B cell (primary cell): Measurements from ENCODE around the gene TTPAL. TPM values are rescaled to one million over a fixed set of nuclear protein-coding genes. Genes with fewer than 3 reads are reported as not detected.

Experiments
- ATAC-seq: fragments of 200-7000 bp; cut with Tn5 transposase; one replicate; pipeline ENCODE4 v1.10.0; 2021; ENCODE audit warnings: low read depth, mild to moderate bottlenecking, moderate number of reproducible peaks, moderate library complexity
- CTCF ChIA-PET: fragments of 350-600 bp; sonication (Branson Sonifier 250); formaldehyde crosslinking; loops from one replicate; lab custom pipeline; 2021; ENCODE audit warnings: antibody characterized with exemption, inconsistent platforms; lab: Charles Lee
- POLR2A ChIA-PET: fragments of 350-600 bp; sonication (Branson Sonifier 250); formaldehyde crosslinking; loops from one replicate; lab custom pipeline; 2021; ENCODE audit warnings: antibody characterized with exemption; lab: Charles Lee
- DNase-seq: peaks from one replicate; pipeline ENCODE4 v3.0.0; 2013
- H2AFZ ChIP-seq: 2 replicates; pipeline ENCODE4 v1.6.1; 2012; ENCODE audit warnings: mild to moderate bottlenecking, low read depth, low read length; ENCODE audit not compliant: insufficient read depth, poor library complexity, severe bottlenecking
- H3K27ac ChIP-seq, 2 donors: 1 replicate in 1 of 2; 2 replicates in 1 of 2; pipeline ENCODE4 v1.5.1; 2012 to 2013; ENCODE audit warnings: low read length in 2 of 2, mild to moderate bottlenecking in 2 of 2, moderate library complexity in 1 of 2
- H3K27me3 ChIP-seq, 4 experiments: fragments of 200-600 bp in 1 of 4; sonication (generic) in 1 of 4; replicated peaks in 1 of 4; 1 replicate in 2 of 4; 2 replicates in 2 of 4; pipeline versions ENCODE4 v1.6.1 to v1.7.0; 2013 to 2016; ENCODE audit warnings: low read length in 3 of 4, mild to moderate bottlenecking in 2 of 4, mixed read lengths in 1 of 4, moderate library complexity in 1 of 4; ENCODE audit not compliant: insufficient read depth in 4 of 4, control insufficient read depth in 3 of 4; ENCODE audit errors: control extremely low read depth in 1 of 4
- H3K36me3 ChIP-seq, 2 experiments: replicated peaks in 1 of 2; 1 replicate in 1 of 2; 2 replicates in 1 of 2; pipeline versions ENCODE4 v1.6.1 to v1.7.1; 2013; ENCODE audit warnings: low read length in 1 of 2; ENCODE audit not compliant: insufficient read depth in 2 of 2, control insufficient read depth in 1 of 2; ENCODE audit errors: control extremely low read depth in 1 of 2, extremely low read depth in 1 of 2
- H3K4me1 ChIP-seq, 2 donors: fragments of 200-600 bp in 1 of 2; sonication (generic) in 1 of 2; 1 replicate in 1 of 2; 2 replicates in 1 of 2; pipeline versions ENCODE4 v1.5.1 to v1.6.1; 2013 to 2017; ENCODE audit warnings: low read length in 2 of 2; ENCODE audit not compliant: control insufficient read depth in 2 of 2, insufficient read depth in 2 of 2
- H3K4me2 ChIP-seq: replicated peaks from 2 replicates; pipeline ENCODE3; 2012; ENCODE audit warnings: mild to moderate bottlenecking, low read depth, low read length; ENCODE audit not compliant: poor library complexity, severe bottlenecking
- H3K4me3 ChIP-seq, 5 experiments: fragments of 200-600 bp in 1 of 5; sonication (generic) in 1 of 5; 1 replicate in 3 of 5; 2 replicates in 2 of 5; pipeline versions ENCODE4 v1.5.1 to v1.7.0; 2011 to 2016; ENCODE audit warnings: low read length in 4 of 5, mild to moderate bottlenecking in 4 of 5, low read depth in 2 of 5, control low read depth in 1 of 5, moderate library complexity in 1 of 5; ENCODE audit not compliant: insufficient read depth in 1 of 5; ENCODE audit errors: control extremely low read depth in 1 of 5, extremely low read depth in 1 of 5
- H3K79me2 ChIP-seq: fragments of 200-600 bp; sonication (generic); one replicate; pipeline ENCODE4 v1.6.0; 2016; ENCODE audit warnings: low read length; ENCODE audit not compliant: control insufficient read depth, insufficient read depth
- H3K9ac ChIP-seq: fragments of 200-600 bp; sonication (generic); 2 replicates; pipeline ENCODE4 v1.6.1; 2017; ENCODE audit warnings: mild to moderate bottlenecking, low read length, moderate library complexity
- H3K9me3 ChIP-seq, 3 donors: one replicate each; pipeline versions ENCODE4 v1.6.1 to v1.7.1; 2013; ENCODE audit warnings: low read length in 2 of 3; ENCODE audit not compliant: control insufficient read depth in 2 of 3, insufficient read depth in 1 of 3; ENCODE audit errors: control extremely low read depth in 1 of 3
- H4K20me1 ChIP-seq: 2 replicates; pipeline ENCODE4 v1.6.0; 2012; ENCODE audit warnings: mild to moderate bottlenecking, low read length; ENCODE audit not compliant: insufficient read depth, control insufficient read depth, poor library complexity, severe bottlenecking
- H3K27ac Mint-ChIP-seq: one replicate; pipeline ENCODE4 v1.8.0; 2021; ENCODE audit warnings: mixed read lengths
- H3K27me3 Mint-ChIP-seq: one replicate; pipeline ENCODE4 v1.8.0; 2021; ENCODE audit warnings: mixed read lengths
- H3K4me1 Mint-ChIP-seq: one replicate; pipeline ENCODE4 v1.8.0; 2021; ENCODE audit warnings: mixed read lengths
- H3K4me3 Mint-ChIP-seq: one replicate; pipeline ENCODE4 v1.8.0; 2021; ENCODE audit warnings: mixed read lengths
- H3K9me3 Mint-ChIP-seq: one replicate; pipeline ENCODE4 v1.8.0; 2022; ENCODE audit warnings: mixed read lengths; ENCODE audit not compliant: insufficient read depth
- EZH2 ChIP-seq: IDR thresholded peaks from 2 replicates; pipeline ENCODE4 v1.6.1; 2012; ENCODE audit warnings: borderline replicate concordance, low read depth, mild to moderate bottlenecking, moderate library complexity, low read length; ENCODE audit not compliant: insufficient read depth, poor library complexity, severe bottlenecking
- whole genome bisulfite sequencing: methylation state at CpG from one replicate; pipeline ENCODE4 v1.1.5; 2013; ENCODE audit warnings: missing lambda C conversion rate; ENCODE audit not compliant: insufficient coverage; 5-methylcytosine and 5-hydroxymethylcytosine counted together
- intact Hi-C: fragments of 100-400 bp; cut with micrococcal nuclease; formaldehyde crosslinking; loops from one replicate; pipeline ENCODE4 v1.10.0; 2022
- polyA plus RNA-seq: library from polyadenylated mRNA; depleted of rRNA; stranded (reverse); fragments of >200 nt; gene quantifications from 2 replicates; pipeline ENCODE4 v1.2.3, GENCODE V29; 2012
- total RNA-seq, 2 donors: library from RNA; stranded (reverse); fragments of 120-200 nt in 1 of 2; gene quantifications; 1 replicate in 1 of 2; 2 replicates in 1 of 2; pipeline versions ENCODE4 v1.2.3 to v1.2.4, GENCODE V29; 2013 to 2022
- TF ChIP-seq, protein P1 (sequence below): fragments of 200-600 bp; IDR thresholded peaks from one replicate; pipeline ENCODE4 v1.8.0; 2022; ENCODE audit warnings: antibody characterized with exemption, mild to moderate bottlenecking

The TTPAL gene
- total and polyA plus RNA-seq, 2 donors (not counting 1 experiment from before 2014, with no cell fraction given), result 4.0 to 26.8 TPM

DNA sequence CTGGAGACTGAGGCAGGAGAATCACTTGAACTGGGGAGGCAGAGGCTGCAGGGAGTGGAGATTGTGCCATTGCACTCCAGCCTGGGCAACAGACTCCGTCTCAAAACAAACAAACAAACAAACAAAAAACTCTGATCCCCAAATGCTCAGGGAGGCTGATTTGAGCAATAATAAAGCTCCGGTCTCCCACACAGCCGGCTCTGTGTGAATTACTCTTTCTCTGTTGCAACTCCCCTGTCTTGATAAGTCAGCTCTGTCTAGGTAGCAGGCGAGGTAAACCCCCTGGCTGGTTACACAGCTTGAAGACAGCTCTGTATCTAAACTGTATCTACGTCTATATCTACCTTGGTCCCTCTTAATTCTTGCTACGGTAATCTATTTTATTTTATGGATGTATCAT, 52.6 kb downstream of the TTPAL start:
- Histone ChIP-seq H3K27me3 (no peaks in the 10 kb centered on the region), H3K9ac (no peak overlapping the region), H3K9me3 (no peaks in the 10 kb centered on the region), H3K79me2 (peaks cover 19% of the 10 kb centered on the region), H2AFZ (no peak overlapping the region), H3K4me2 (no peak overlapping the region), H4K20me1 (no peaks in the 10 kb centered on the region), H3K27ac (no peak overlapping the region), H3K4me1 (peaks cover 11 to 16% of the 10 kb centered on the region in 2 donors), H3K36me3 (no peaks in the 10 kb centered on the region), H3K4me3 (no peak overlapping the region)
- TF ChIP-seq, protein P1, sequence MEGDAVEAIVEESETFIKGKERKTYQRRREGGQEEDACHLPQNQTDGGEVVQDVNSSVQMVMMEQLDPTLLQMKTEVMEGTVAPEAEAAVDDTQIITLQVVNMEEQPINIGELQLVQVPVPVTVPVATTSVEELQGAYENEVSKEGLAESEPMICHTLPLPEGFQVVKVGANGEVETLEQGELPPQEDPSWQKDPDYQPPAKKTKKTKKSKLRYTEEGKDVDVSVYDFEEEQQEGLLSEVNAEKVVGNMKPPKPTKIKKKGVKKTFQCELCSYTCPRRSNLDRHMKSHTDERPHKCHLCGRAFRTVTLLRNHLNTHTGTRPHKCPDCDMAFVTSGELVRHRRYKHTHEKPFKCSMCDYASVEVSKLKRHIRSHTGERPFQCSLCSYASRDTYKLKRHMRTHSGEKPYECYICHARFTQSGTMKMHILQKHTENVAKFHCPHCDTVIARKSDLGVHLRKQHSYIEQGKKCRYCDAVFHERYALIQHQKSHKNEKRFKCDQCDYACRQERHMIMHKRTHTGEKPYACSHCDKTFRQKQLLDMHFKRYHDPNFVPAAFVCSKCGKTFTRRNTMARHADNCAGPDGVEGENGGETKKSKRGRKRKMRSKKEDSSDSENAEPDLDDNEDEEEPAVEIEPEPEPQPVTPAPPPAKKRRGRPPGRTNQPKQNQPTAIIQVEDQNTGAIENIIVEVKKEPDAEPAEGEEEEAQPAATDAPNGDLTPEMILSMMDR, result no peak
- no peak for TF ChIP-seq EZH2
- ChIA-PET CTCF (interaction anchor here (0.5 kb wide), 1 partner anchor 10 kb away, joined by 3 read pairs; no protein-coding TSS in a partner anchor), POLR2A (no interaction called here)
- no peak overlapping the region for H3K27ac Mint-ChIP-seq
- DNase-seq, result no peak
- ATAC-seq, result no peak
- H3K9me3 Mint-ChIP-seq, result no peaks in the 10 kb centered on the region
- peaks cover 8% of the 10 kb centered on the region for H3K4me1 Mint-ChIP-seq
- intact Hi-C loops, result no loop called here
- 92% methylated on average over 3 of the region's 6 CpGs for WGBS
- H3K27me3 Mint-ChIP-seq, result peaks cover 3% of the 10 kb centered on the region
- H3K4me3 Mint-ChIP-seq, result no peak overlapping the region

DNA sequence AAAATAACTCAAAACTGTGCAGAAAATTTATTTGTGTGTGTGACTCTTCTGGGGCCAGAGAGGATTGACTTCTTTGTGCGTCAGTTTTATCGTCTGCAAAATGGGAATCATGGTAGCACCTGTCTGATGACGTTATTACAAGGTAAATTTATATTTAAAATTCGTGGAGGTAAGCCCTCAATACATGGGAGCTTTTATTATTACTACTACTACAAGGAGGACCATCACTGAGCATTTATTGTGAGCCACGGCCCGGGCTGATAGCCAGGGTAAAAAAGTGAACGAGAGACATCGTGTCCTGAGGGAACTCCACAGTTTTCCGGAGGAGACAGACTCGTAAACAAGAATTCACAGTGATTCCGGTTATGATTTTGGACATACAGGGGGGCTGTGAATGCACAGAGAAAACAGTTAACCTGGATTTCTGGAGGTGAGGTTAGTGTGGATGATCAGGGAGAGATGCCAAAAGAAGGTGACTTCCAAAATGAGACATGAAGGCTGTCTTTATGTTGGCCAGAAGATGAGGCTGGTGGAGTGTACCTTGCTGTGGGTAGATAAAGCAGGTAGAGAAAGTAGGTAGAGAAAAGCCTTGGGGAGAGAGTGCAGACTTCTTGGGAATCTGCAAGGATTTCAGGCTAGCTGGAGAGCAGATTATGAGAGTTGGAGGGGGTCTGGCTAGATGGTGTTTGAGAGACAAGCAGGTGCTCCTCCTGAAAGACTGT, 56.7 kb downstream of the TTPAL start:
- H3K4me1 Mint-ChIP-seq, result peaks cover 6% of the 10 kb centered on the region
- WGBS, result 79% methylated on average over 7 of the region's 11 CpGs
- no peaks in the 10 kb centered on the region for H3K79me2 ChIP-seq
- ChIA-PET CTCF (interaction anchor here (3.1 kb wide), 1 partner anchor 78 kb away, joined by 11 read pairs; no protein-coding TSS in a partner anchor), POLR2A (no interaction called here)
- peaks cover 11 to 16% of the 10 kb centered on the region in 2 donors for H3K4me1 ChIP-seq
- no peaks in the 10 kb centered on the region for H3K27me3 Mint-ChIP-seq
- no peak overlapping the region for H3K4me3 Mint-ChIP-seq
- peak overlapping the region in 1 of 2 donors; percentile 51 for H3K27ac ChIP-seq
- no peaks in the 10 kb centered on the region for H4K20me1 ChIP-seq
- DNase-seq (peak; percentile 16), ATAC-seq (no peak)
- H3K27me3 ChIP-seq, result no peaks in the 10 kb centered on the region
- H3K36me3 ChIP-seq, result no peaks in the 10 kb centered on the region
- intact Hi-C loops, result loop anchor here (5.0 kb wide), 1 partner anchor 45 kb away; no protein-coding TSS in a partner anchor
- no peak overlapping the region for H3K27ac Mint-ChIP-seq
- H2AFZ ChIP-seq, result peak overlapping the region; percentile 99
- H3K4me2 ChIP-seq, result peak overlapping the region; percentile 100
- H3K4me3 ChIP-seq, result peak overlapping the region; percentile 30 to 86 (median 64)
- no peaks in the 10 kb centered on the region for H3K9me3 ChIP-seq
- TF ChIP-seq EZH2, result no peak
- TF ChIP-seq, protein P1, result no peak
- peak overlapping the region; percentile 86 for H3K9ac ChIP-seq
- H3K9me3 Mint-ChIP-seq, result no peaks in the 10 kb centered on the region
